ENCODE results near the gene KNOP1.
"Not testable (repeated sequence)": the region's sequence is repeated elsewhere in the genome, so short reads cannot be mapped to it uniquely, and the experiment has no call there.

The KNOP1 gene

GRCh38 chr16:19743816-19744159 is 25.8 kb upstream of the KNOP1 start:
- DNase-seq (ENCODE audit: low read depth in 2 of 3, low spot score in 1 of 3) = no peak

GRCh38 chr16:19741354-19741753 is 23.3 kb upstream of the KNOP1 start:
- no peak for DNase-seq (ENCODE audit: low read depth in 2 of 3, low spot score in 1 of 3)

- DNase-seq (ENCODE audit: low read depth in 2 of 3, low spot score in 1 of 3) = no peak
These were observed 19.4 kb upstream of the KNOP1 start for GRCh38 chr16:19737306-19738038.

GRCh38 chr16:19735074-19735867 is 17.2 kb upstream of the KNOP1 start:
- no peak for DNase-seq (ENCODE audit: low read depth in 2 of 3, low spot score in 1 of 3)

GRCh38 chr16:19733551-19733950 is 15.5 kb upstream of the KNOP1 start:
- DNase-seq (ENCODE audit: low read depth in 2 of 3, low spot score in 1 of 3) = no peak

- DNase-seq (ENCODE audit: low read depth in 2 of 3, low spot score in 1 of 3) = no peak
These were observed 10.6 kb upstream of the KNOP1 start for GRCh38 chr16:19728636-19728965.

- no peak for DNase-seq (ENCODE audit: low read depth in 2 of 3, low spot score in 1 of 3)
These were observed 5.0 kb upstream of the KNOP1 start for GRCh38 chr16:19722981-19723380.

- DNase-seq (ENCODE audit: low read depth in 2 of 3, low spot score in 1 of 3) = no peak
These were observed 4.4 kb upstream of the KNOP1 start for GRCh38 chr16:19722269-19722952.

- DNase-seq (ENCODE audit: low read depth in 2 of 3, low spot score in 1 of 3) = peak in 1 of 3 donors; percentile 5
These were observed 568 bp upstream of the KNOP1 start for GRCh38 chr16:19718624-19718965.

- no peak for DNase-seq (ENCODE audit: low read depth in 2 of 3, low spot score in 1 of 3)
These were observed 713 bp downstream of the KNOP1 start for GRCh38 chr16:19717314-19717713.

- not testable (repeated sequence) for DNase-seq (ENCODE audit: low read depth in 2 of 3, low spot score in 1 of 3)
These were observed 1.3 kb downstream of the KNOP1 start for GRCh38 chr16:19716728-19717127.

- no peak for DNase-seq (ENCODE audit: low read depth in 2 of 3, low spot score in 1 of 3)
These were observed 1.8 kb downstream of the KNOP1 start for GRCh38 chr16:19716183-19716582.

- no peak for DNase-seq (ENCODE audit: low read depth in 2 of 3, low spot score in 1 of 3)
These were observed 2.5 kb downstream of the KNOP1 start for GRCh38 chr16:19715566-19715965.

GRCh38 chr16:19713697-19714096 is 4.3 kb downstream of the KNOP1 start:
- no peak for DNase-seq (ENCODE audit: low read depth in 2 of 3, low spot score in 1 of 3)

- no peak for DNase-seq (ENCODE audit: low read depth in 2 of 3, low spot score in 1 of 3)
These were observed 5.5 kb downstream of the KNOP1 start for GRCh38 chr16:19712418-19713058.

- DNase-seq (ENCODE audit: low read depth in 2 of 3, low spot score in 1 of 3) = no peak
These were observed 6.4 kb downstream of the KNOP1 start for GRCh38 chr16:19711643-19712042.

- DNase-seq (ENCODE audit: low read depth in 2 of 3, low spot score in 1 of 3) = no peak
These were observed 7.0 kb downstream of the KNOP1 start for GRCh38 chr16:19710991-19711545.

GRCh38 chr16:19710191-19710908 is 7.7 kb downstream of the KNOP1 start:
- no peak for DNase-seq (ENCODE audit: low read depth in 2 of 3, low spot score in 1 of 3)

- no peak for DNase-seq (ENCODE audit: low read depth in 2 of 3, low spot score in 1 of 3)
These were observed 8.5 kb downstream of the KNOP1 start for GRCh38 chr16:19709381-19710136.

All from stimulated activated CD4-positive, alpha-beta T cell treated with anti-CD3 and anti-CD28 coated beads, Interleukin-12 subunit alpha, Interleukin-12 subunit beta, amount 100 ng/mL, for 48 hours (primary cell).